Thyroid gland (tissue), 4 donors: ENCODE measurements around the gene NAT9. TPM values are rescaled to one million over a fixed set of nuclear protein-coding genes. Genes with fewer than 3 reads are reported as not detected.

ENCODE experiments used
- DNase-seq, 2 donors: peaks; one replicate each; pipeline ENCODE4 v3.0.0-alpha.2; 2019
- H3K27ac ChIP-seq, 3 donors: fragments of 200-600 bp; sonication (generic); 1 replicate in 2 of 3; 2 replicates in 1 of 3; pipeline ENCODE4 v1.5.1; 2016 to 2019; ENCODE audit warnings: mild to moderate bottlenecking in 1 of 3, moderate library complexity in 1 of 3
- H3K27me3 ChIP-seq: fragments of 200-600 bp; sonication (generic); one replicate; pipeline ENCODE4 v1.5.1; 2019
- H3K36me3 ChIP-seq, 2 donors: fragments of 200-600 bp; sonication (generic); one replicate each; pipeline ENCODE4 v1.5.1; 2016 to 2019
- H3K4me1 ChIP-seq, 2 donors: fragments of 200-600 bp; sonication (generic); one replicate each; pipeline ENCODE4 v1.5.1; 2017 to 2019
- H3K4me3 ChIP-seq, 3 donors: fragments of 200-600 bp; sonication (generic); replicated peaks in 1 of 3; 1 replicate in 2 of 3; 2 replicates in 1 of 3; pipeline ENCODE4 v1.5.1; 2016; ENCODE audit warnings: mild to moderate bottlenecking in 1 of 3
- H3K9me3 ChIP-seq: fragments of 200-600 bp; sonication (generic); one replicate; pipeline ENCODE4 v1.5.1; 2017
- POLR2A ChIP-seq, 2 donors: fragments of 450-650 bp; IDR thresholded peaks; one replicate each; pipeline ENCODE4 v1.6.1; 2017; ENCODE audit warnings: antibody characterized with exemption in 2 of 2, mild to moderate bottlenecking in 2 of 2, moderate library complexity in 1 of 2
- WGBS, 2 donors: methylation state at CpG; one replicate each; pipeline ENCODE4 v1.1.5; 2017; 5-methylcytosine and 5-hydroxymethylcytosine counted together
- intact Hi-C: fragments of 100-400 bp; cut with DNase I; formaldehyde crosslinking; loops from one replicate; pipeline ENCODE4 v1.15.1; 2023
- total RNA-seq, 4 donors: library from RNA; depleted of rRNA; stranded (reverse); fragments of >200 nt; gene quantifications; one replicate each; pipeline ENCODE4 v1.2.3, GENCODE V29; 2016
- TF ChIP-seq, protein P1 (sequence below), 6 experiments: fragments of 200-600 bp in 3 of 6; fragments of 450-650 bp in 3 of 6; sonication (generic) in 3 of 6; IDR thresholded peaks; one replicate each; pipeline ENCODE4 v1.5.1; 2016 to 2019; ENCODE audit warnings: antibody characterized with exemption in 6 of 6, mild to moderate bottlenecking in 2 of 6, inconsistent platforms in 1 of 6, moderate library complexity in 1 of 6

NAT9 gene
- total RNA-seq, 4 donors from 2014 or later, result 33.1 to 46.5 (median 41.4) TPM

DNA sequence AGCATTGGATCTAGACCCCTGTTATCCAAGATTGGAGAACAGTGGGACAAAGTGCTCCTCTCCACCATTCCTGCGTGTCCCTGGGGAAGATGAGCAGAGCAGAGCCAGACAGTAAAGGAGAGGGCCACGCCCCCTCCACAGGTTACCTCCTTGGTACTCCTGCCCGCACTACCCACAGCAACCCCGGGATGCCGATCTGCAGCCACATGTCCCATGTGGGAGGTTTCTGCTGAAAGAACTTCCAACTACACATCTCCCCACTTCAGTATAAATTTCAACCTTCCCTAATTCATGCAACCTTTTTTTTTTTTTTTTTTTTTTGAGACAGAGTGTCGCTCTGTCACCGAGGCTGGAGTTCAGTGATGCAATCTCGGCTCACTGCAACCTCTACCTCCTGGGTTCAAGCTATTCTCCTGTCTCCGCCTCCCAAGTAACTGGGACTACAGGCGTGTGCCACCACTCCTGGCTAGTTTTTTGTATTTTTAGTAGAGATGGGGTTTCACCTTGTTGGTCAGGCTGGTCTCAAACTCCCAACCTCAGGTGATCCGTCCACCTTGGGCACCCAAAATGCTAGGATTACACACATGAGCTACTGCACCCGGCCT lies 36.8 kb downstream of the NAT9 start:
- no peak for DNase-seq
- Histone ChIP-seq H3K27ac (no peak overlapping the region), H3K9me3 (no peaks in the 10 kb centered on the region), H3K4me1 (peaks cover 15 to 24% of the 10 kb centered on the region in 2 donors), H3K27me3 (peaks cover 24% of the 10 kb centered on the region), H3K36me3 (no peaks in the 10 kb centered on the region), H3K4me3 (no peak overlapping the region)
- TF ChIP-seq, protein P1, sequence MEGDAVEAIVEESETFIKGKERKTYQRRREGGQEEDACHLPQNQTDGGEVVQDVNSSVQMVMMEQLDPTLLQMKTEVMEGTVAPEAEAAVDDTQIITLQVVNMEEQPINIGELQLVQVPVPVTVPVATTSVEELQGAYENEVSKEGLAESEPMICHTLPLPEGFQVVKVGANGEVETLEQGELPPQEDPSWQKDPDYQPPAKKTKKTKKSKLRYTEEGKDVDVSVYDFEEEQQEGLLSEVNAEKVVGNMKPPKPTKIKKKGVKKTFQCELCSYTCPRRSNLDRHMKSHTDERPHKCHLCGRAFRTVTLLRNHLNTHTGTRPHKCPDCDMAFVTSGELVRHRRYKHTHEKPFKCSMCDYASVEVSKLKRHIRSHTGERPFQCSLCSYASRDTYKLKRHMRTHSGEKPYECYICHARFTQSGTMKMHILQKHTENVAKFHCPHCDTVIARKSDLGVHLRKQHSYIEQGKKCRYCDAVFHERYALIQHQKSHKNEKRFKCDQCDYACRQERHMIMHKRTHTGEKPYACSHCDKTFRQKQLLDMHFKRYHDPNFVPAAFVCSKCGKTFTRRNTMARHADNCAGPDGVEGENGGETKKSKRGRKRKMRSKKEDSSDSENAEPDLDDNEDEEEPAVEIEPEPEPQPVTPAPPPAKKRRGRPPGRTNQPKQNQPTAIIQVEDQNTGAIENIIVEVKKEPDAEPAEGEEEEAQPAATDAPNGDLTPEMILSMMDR (IDR thresholded peaks at IDR 0.05), result no peak
- no peak for TF ChIP-seq POLR2A (IDR thresholded peaks at IDR 0.05)
- intact Hi-C loops, result loop anchor here (5.0 kb wide), 1 partner anchor 82 kb away; no protein-coding TSS in a partner anchor
- WGBS, 2 donors, result 84 to 87% methylated on average over 12 of the region's 12 CpGs

DNA sequence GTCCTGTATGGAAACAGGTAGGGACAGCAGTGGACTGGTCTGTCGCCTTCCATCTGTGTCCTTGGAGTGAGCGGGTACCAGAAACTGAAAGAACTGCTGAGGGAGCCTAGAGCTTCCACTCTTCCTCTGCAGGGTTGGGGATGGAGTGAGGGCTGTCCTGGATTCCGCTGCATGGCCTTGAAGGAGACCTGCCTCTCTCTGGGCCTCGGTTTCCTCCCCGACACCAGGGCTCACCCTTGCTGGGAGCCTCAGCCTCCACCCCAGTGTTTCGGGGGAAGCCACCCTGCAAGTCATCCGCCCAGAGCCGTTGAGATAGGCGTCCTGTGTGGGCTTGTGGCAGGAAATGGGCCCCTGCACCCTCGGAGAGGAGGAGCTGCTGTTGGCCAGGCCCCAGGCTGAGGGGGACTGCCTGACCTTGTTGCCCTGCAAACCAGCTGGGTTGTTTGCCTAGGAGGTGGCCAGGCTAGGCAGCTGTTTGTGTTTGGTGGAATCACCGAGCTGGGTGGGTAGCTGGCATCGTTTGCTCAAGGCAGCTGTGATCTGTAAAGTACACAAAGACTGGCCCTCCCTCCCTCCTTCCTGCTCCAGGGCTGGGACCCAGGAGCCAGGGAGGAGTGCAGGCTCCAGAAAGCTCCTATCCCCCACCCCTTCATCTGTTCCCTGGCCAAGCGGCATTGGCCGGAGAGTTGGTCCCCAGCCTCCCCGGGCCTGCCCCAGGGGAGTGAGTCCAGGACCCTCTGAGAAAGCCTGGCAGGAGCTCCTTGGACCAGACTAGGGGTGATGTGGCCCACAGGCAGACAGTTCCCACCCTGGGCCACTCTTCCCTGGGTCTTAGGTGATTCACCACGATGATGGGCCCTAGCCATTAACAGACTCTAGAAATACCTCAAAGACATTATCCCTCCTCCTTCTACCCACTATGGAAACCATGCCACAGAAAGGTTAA lies 37.8 kb downstream of the NAT9 start:
- peaks cover 15 to 24% of the 10 kb centered on the region in 2 donors for H3K4me1 ChIP-seq
- no peak for DNase-seq
- H3K27ac ChIP-seq, result no peak overlapping the region
- H3K27me3 ChIP-seq, result peaks cover 24% of the 10 kb centered on the region
- 54 to 60% methylated on average over 6 of the region's 16 CpGs for WGBS, 2 donors
- H3K36me3 ChIP-seq, result no peaks in the 10 kb centered on the region
- no peaks in the 10 kb centered on the region for H3K9me3 ChIP-seq
- no peak overlapping the region for H3K4me3 ChIP-seq
- intact Hi-C loops, result loop anchor here (5.0 kb wide), 1 partner anchor 81 kb away; no protein-coding TSS in a partner anchor
- TF ChIP-seq, protein P1 (IDR thresholded peaks at IDR 0.05), result no peak
- no peak for TF ChIP-seq POLR2A (IDR thresholded peaks at IDR 0.05)

DNA sequence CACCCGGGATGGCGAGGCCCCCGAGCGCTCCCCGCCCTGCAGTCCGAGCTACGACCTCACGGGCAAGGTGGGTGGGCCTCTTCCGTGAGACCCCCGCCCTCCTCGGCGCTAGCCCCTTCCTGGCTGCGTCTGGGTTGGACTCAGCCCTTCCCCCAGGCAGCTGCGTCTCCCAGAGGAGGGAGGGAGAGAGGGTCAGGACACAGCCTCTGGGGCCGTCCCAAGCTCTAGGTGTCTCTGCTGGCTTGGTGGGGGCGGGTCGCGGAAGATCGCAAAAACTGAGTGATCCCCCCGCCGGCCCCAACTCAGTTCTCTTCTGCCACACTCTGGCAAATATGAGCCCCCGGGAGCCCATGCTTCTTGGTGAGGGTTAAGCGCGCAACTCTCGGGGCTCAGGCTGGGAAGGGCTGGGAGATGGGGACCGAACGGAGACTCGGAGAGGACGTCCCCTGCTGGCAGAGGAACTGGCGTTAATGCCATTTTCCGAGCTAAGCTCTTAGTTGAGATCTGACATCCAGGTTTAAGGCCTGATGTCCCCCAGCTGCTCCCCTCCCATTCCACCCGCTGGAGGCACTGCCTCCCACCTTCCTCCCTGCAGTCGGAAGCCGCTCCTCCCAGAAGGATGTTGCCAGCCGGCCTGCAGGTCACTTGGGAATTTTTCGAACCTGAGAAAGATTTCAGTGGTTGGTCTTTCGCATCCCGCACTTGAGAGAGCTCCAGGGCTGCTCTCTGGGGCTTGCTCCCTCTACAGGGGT lies 38.7 kb downstream of the NAT9 start:
- intact Hi-C loops, result loop anchor here (5.0 kb wide), 1 partner anchor 80 kb away; no protein-coding TSS in a partner anchor
- no peaks in the 10 kb centered on the region for H3K9me3 ChIP-seq
- no peak overlapping the region for H3K27ac ChIP-seq
- TF ChIP-seq, protein P1 (IDR thresholded peaks at IDR 0.05), result no peak
- TF ChIP-seq POLR2A (IDR thresholded peaks at IDR 0.05), result no peak
- DNase-seq, result no peak
- peaks cover 24% of the 10 kb centered on the region for H3K27me3 ChIP-seq
- H3K36me3 ChIP-seq, result no peaks in the 10 kb centered on the region
- peaks cover 15 to 24% of the 10 kb centered on the region in 2 donors for H3K4me1 ChIP-seq
- no peak overlapping the region for H3K4me3 ChIP-seq
- 4 to 18% methylated on average over 7 to 9 of the region's 38 CpGs for WGBS, 2 donors

DNA sequence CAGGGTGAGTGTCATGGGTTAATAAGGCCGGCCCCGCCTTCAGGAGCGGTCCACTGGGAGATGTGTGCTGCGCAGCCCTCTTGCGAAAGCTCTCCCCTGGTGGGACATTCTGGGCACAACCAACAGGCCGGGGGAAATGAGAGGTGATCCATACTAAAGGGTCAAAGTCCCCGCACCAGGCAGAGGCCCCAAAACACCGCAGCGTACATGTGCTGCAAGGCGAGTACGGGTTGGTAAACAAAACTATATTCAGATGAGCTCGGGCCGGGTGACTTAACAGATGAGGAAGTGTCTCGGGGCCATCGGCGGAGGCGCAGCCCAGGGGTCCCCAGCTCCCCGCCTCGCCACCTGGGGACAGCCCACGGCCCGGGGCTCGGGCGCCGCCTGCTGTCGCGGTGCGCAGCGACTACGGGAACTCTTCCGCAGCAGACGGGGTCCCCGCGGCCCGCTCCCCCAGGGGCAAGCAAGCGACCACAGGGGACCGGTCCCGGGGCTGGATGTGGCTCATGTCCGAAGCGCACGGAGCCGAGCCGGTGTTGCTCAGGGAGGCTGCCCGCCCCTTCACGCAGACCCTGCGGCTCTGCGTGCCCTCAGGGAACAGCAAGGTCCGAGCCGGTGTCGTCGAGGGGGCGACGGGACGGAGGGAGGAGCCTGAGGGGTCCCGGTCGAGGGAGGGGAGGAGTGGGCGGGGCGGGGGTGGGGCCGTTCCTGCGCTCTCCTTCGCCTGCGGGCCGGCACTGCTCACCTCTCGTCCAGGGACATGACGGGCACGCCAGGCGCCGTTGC lies 39.4 kb downstream of the NAT9 start, which contains the start of gene RAB37:
RAB37 (plus strand) TSS at position 744 of the 786 bp plus-strand sequence; CDS start at position 761, 17 bp downstream.
- intact Hi-C loops, result loop anchor here (5.0 kb wide), 1 partner anchor 79 kb away; no protein-coding TSS in a partner anchor
- H3K4me1 ChIP-seq, result peaks cover 15 to 24% of the 10 kb centered on the region in 2 donors
- 3 to 4% methylated on average over 17 to 21 of the region's 67 CpGs for WGBS, 2 donors
- no peaks in the 10 kb centered on the region for H3K36me3 ChIP-seq
- no peak within 1 kb of the TSS for H3K4me3 ChIP-seq
- no peaks in the 10 kb centered on the region for H3K9me3 ChIP-seq
- DNase-seq, result no peak
- peaks cover 24% of the 10 kb centered on the region for H3K27me3 ChIP-seq
- TF ChIP-seq, protein P1 (IDR thresholded peaks at IDR 0.05), result peak in 4 of 6 experiments; percentile 9 to 54 (median 47)
- TF ChIP-seq POLR2A (IDR thresholded peaks at IDR 0.05), result no peak
- H3K27ac ChIP-seq, result no peak within 1 kb of the TSS
